ENCODE data around the gene SYT3. TPM values are rescaled to one million over a fixed set of nuclear protein-coding genes. Genes with fewer than 3 reads are reported as not detected.
"Not testable (repeated sequence)": the region's sequence is repeated elsewhere in the genome, so short reads cannot be mapped to it uniquely, and the experiment has no call there.

Gene SYT3
- total RNA-seq, 2 experiments from 2014 or later, result 0.16 to 0.17 TPM

- Histone ChIP-seq H3K9me3 (ENCODE audit: low read length) (no peaks in the 10 kb centered on the region), H3K27ac (ENCODE audit: low read depth, low read length, poor library complexity, severe bottlenecking) (no peak overlapping the region), H2AFZ (ENCODE audit: low read length) (no peak overlapping the region), H3K4me2 (ENCODE audit: low read length) (no peak overlapping the region), H3K36me3 (ENCODE audit: insufficient read depth, low read length) (no peaks in the 10 kb centered on the region), H3K4me1 (ENCODE audit: insufficient read depth, low read length, poor library complexity, severe bottlenecking) (no peaks in the 10 kb centered on the region), H3K9me2 (ENCODE audit: insufficient read depth, low read length) (no peaks in the 10 kb centered on the region), H3K4me3 (ENCODE audit: low read depth, low read length, poor library complexity, severe bottlenecking) (no peak overlapping the region), H4K20me1 (ENCODE audit: insufficient read depth, low read length) (no peaks in the 10 kb centered on the region), H3K79me2 (ENCODE audit: insufficient read depth, low read depth, low read length) (no peaks in the 10 kb centered on the region)
- TF ChIP-seq CTCF (conservative IDR thresholded peaks at IDR 0.05; ENCODE audit: low read length), result no peak
- TF ChIP-seq EZH2phosphoT487 (IDR thresholded peaks at IDR 0.05; ENCODE audit: borderline replicate concordance, low read depth, low read length), result no peak
- intact Hi-C loops (cut with micrococcal nuclease; ENCODE audit: unreplicated experiment), result no loop called here
- no TSS peak for BruUV-seq (replicated peaks)
- no peak for DNase-seq (ENCODE audit: low spot score)
- ChIA-PET POLR2A (no interaction called here), CTCF (ENCODE audit: unreplicated experiment) (no interaction called here)
Observed at GRCh38 chr19:50626011-50626410, 13.7 kb downstream of the SYT3 start.

- H3K36me3 ChIP-seq (ENCODE audit: insufficient read depth, low read length), result no peaks in the 10 kb centered on the region
- no peaks in the 10 kb centered on the region for H3K9me3 ChIP-seq (ENCODE audit: low read length)
- no peak overlapping the region for H3K27ac ChIP-seq (ENCODE audit: low read depth, low read length, poor library complexity, severe bottlenecking)
- H3K4me1 ChIP-seq (ENCODE audit: insufficient read depth, low read length, poor library complexity, severe bottlenecking), result no peaks in the 10 kb centered on the region
- H3K79me2 ChIP-seq (ENCODE audit: insufficient read depth, low read depth, low read length), result no peaks in the 10 kb centered on the region
- H2AFZ ChIP-seq (ENCODE audit: low read length), result no peak overlapping the region
- DNase-seq (ENCODE audit: low spot score), result no peak
- H3K9me2 ChIP-seq (ENCODE audit: insufficient read depth, low read length), result no peaks in the 10 kb centered on the region
- H4K20me1 ChIP-seq (ENCODE audit: insufficient read depth, low read length), result no peaks in the 10 kb centered on the region
- ChIA-PET CTCF (ENCODE audit: unreplicated experiment) (no interaction called here), POLR2A (interaction anchor here (0.7 kb wide), 1 partner anchor 282 kb away, joined by 3 read pairs; no protein-coding TSS in a partner anchor)
- BruUV-seq (replicated peaks), result no TSS peak
- no peak overlapping the region for H3K4me3 ChIP-seq (ENCODE audit: low read depth, low read length, poor library complexity, severe bottlenecking)
- no peak for TF ChIP-seq CTCF (conservative IDR thresholded peaks at IDR 0.05; ENCODE audit: low read length)
- TF ChIP-seq EZH2phosphoT487 (IDR thresholded peaks at IDR 0.05; ENCODE audit: borderline replicate concordance, low read depth, low read length), result no peak
- intact Hi-C loops (cut with micrococcal nuclease; ENCODE audit: unreplicated experiment), result no loop called here
- no peak overlapping the region for H3K4me2 ChIP-seq (ENCODE audit: low read length)
Observed at GRCh38 chr19:50624949-50625600, 14.6 kb downstream of the SYT3 start.

GRCh38 chr19:50620394-50620906 lies 19.2 kb downstream of the SYT3 start:
- POLR2A ChIA-PET; CTCF ChIA-PET (ENCODE audit: unreplicated experiment); H3K36me3 ChIP-seq (ENCODE audit: insufficient read depth, low read length); H3K9me2 ChIP-seq (ENCODE audit: insufficient read depth, low read length); H3K9me3 ChIP-seq (ENCODE audit: low read length); intact Hi-C loops (cut with micrococcal nuclease; ENCODE audit: unreplicated experiment); H3K4me1 ChIP-seq (ENCODE audit: insufficient read depth, low read length, poor library complexity, severe bottlenecking); H3K4me2 ChIP-seq (ENCODE audit: low read length); BruUV-seq (replicated peaks); H2AFZ ChIP-seq (ENCODE audit: low read length); H3K27ac ChIP-seq (ENCODE audit: low read depth, low read length, poor library complexity, severe bottlenecking); H3K4me3 ChIP-seq (ENCODE audit: low read depth, low read length, poor library complexity, severe bottlenecking); H3K79me2 ChIP-seq (ENCODE audit: insufficient read depth, low read depth, low read length); DNase-seq (ENCODE audit: low spot score); H4K20me1 ChIP-seq (ENCODE audit: insufficient read depth, low read length): not testable (repeated sequence)

- H2AFZ ChIP-seq (ENCODE audit: low read length); H3K9me3 ChIP-seq (ENCODE audit: low read length); H3K4me3 ChIP-seq (ENCODE audit: low read depth, low read length, poor library complexity, severe bottlenecking); H3K27ac ChIP-seq (ENCODE audit: low read depth, low read length, poor library complexity, severe bottlenecking); DNase-seq (ENCODE audit: low spot score); H3K4me2 ChIP-seq (ENCODE audit: low read length); H3K4me1 ChIP-seq (ENCODE audit: insufficient read depth, low read length, poor library complexity, severe bottlenecking); H3K36me3 ChIP-seq (ENCODE audit: insufficient read depth, low read length); CTCF ChIA-PET (ENCODE audit: unreplicated experiment); POLR2A ChIA-PET; intact Hi-C loops (cut with micrococcal nuclease; ENCODE audit: unreplicated experiment); H3K79me2 ChIP-seq (ENCODE audit: insufficient read depth, low read depth, low read length); H4K20me1 ChIP-seq (ENCODE audit: insufficient read depth, low read length); H3K9me2 ChIP-seq (ENCODE audit: insufficient read depth, low read length); BruUV-seq (replicated peaks): not testable (repeated sequence)
Observed at GRCh38 chr19:50619184-50619583, 20.5 kb downstream of the SYT3 start.

GRCh38 chr19:50618379-50618778 lies 21.3 kb downstream of the SYT3 start:
- H2AFZ ChIP-seq (ENCODE audit: low read length); CTCF ChIA-PET (ENCODE audit: unreplicated experiment); H4K20me1 ChIP-seq (ENCODE audit: insufficient read depth, low read length); H3K79me2 ChIP-seq (ENCODE audit: insufficient read depth, low read depth, low read length); BruUV-seq (replicated peaks); POLR2A ChIA-PET; H3K27ac ChIP-seq (ENCODE audit: low read depth, low read length, poor library complexity, severe bottlenecking); H3K4me3 ChIP-seq (ENCODE audit: low read depth, low read length, poor library complexity, severe bottlenecking); H3K36me3 ChIP-seq (ENCODE audit: insufficient read depth, low read length); H3K4me2 ChIP-seq (ENCODE audit: low read length); intact Hi-C loops (cut with micrococcal nuclease; ENCODE audit: unreplicated experiment); H3K4me1 ChIP-seq (ENCODE audit: insufficient read depth, low read length, poor library complexity, severe bottlenecking); DNase-seq (ENCODE audit: low spot score); H3K9me2 ChIP-seq (ENCODE audit: insufficient read depth, low read length); H3K9me3 ChIP-seq (ENCODE audit: low read length): not testable (repeated sequence)

Data from OCI-LY7 (cell line).